ENCODE measurements around the gene IRF2BP2. TPM values are rescaled to one million over a fixed set of nuclear protein-coding genes. Genes with fewer than 3 reads are reported as not detected.

Gene IRF2BP2
- total and polyA plus RNA-seq, 2 of the 13 experiments (the other 11 are each of a cell fraction or from before 2014, with no cell fraction given), result 140 to 147 TPM

DNA sequence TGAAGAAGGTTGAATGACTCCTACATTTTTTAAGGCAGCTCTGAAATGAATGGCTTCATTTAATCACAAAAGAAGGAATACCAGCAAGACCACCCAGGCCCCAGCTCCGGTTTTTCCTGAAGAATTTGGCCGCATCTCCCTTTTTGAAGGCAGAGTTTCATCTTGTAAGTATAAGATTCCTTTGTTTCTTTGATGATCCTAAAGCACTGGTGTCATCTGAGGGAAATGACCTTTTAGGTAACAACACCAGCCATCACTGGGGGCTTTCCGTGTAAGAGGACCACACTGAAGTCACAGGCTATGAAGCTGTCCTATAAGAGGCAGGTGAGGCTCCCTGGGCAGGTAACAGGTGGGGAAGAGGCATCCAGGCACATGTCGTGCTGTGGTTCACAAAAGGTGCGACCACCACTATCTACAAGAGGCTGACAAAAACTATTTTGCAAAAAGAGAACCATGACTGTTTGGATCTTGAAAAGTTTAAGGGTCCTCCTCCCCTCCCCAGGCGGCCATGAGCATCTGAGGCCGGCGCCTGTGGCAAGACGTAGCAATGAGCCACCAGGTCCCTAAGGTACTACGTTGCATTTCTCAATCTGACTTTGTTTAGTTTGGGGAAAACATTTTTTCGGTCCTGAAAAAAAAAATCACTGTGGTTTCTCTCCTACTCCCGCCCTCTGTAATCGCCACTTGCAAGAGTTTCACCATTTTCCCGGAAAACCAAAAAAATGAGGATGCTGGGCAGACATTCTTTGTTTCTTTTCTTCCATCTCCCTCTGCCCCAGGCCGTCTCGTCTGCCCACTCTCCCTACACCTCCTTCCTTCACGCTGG lies 46.3 kb upstream of the IRF2BP2 start:
- no peaks in the 10 kb centered on the region for H3K27me3 ChIP-seq (ENCODE audit: control insufficient read depth in 1 of 2, insufficient read depth in 2 of 2, low read length in 2 of 2)
- ATAC-seq (no peak), FAIRE-seq (no peak), DNase-seq (ENCODE audit: low spot score) (no peak)
- POLR2A ChIA-PET, result interaction anchor here (1.1 to 3.7 kb wide), 5 partner anchors 13 to 428 kb away, joined by 3 to 41 read pairs (median 3); partner anchors contain the start of gene IRF2BP2
- no peaks in the 10 kb centered on the region for H3K9me3 ChIP-seq (ENCODE audit: low read length)
- no peak overlapping the region for H3K4me2 ChIP-seq (ENCODE audit: low read depth, low read length)
- CTCF ChIA-PET (ENCODE audit: low intra/inter-chr PET ratio, low total read pairs), result no interaction called here
- no peaks in the 10 kb centered on the region for H3K36me3 ChIP-seq (replicated peaks in 1 of 2; ENCODE audit: control insufficient read depth in 1 of 2, insufficient read depth in 2 of 2, low read length in 2 of 2)
- in situ Hi-C loops (cut with HindIII; ENCODE audit: extremely low pct_ligation_motif_present, low pct_unique_long_range_greater_than_20kb) (no loop called here), intact Hi-C loops (cut with micrococcal nuclease; ENCODE audit: unreplicated experiment) (no loop called here)
- H3K27ac ChIP-seq (ENCODE audit: extremely low read length, insufficient read depth, low read length), result no peak overlapping the region
- peaks cover 57% of the 10 kb centered on the region for H3K4me1 ChIP-seq (ENCODE audit: insufficient read depth, low read length)
- H3K79me2 ChIP-seq (ENCODE audit: insufficient read depth, low read length), result no peaks in the 10 kb centered on the region
- no peak overlapping the region for H3K4me3 ChIP-seq (replicated peaks in 1 of 3; ENCODE audit: insufficient read depth in 1 of 3, low read depth in 2 of 3, low read length in 3 of 3)
- BruUV-seq (replicated peaks), result no TSS peak
- WGBS (ENCODE audit: low lambda C conversion rate), result 92% methylated on average over 17 of the region's 17 CpGs
- no peaks in the 10 kb centered on the region for H4K20me1 ChIP-seq (ENCODE audit: insufficient read depth, low read length)
- H3K9ac ChIP-seq (ENCODE audit: insufficient read depth, low read depth, low read length), result no peak overlapping the region
- TF ChIP-seq ZNF24 (IDR thresholded peaks at IDR 0.05) (no peak), CHD4 (IDR thresholded peaks at IDR 0.05; ENCODE audit: borderline replicate concordance, low read length) (no peak), NFKBIZ (CRISPR knock-in tag; IDR thresholded peaks at IDR 0.05) (no peak), SUZ12 (IDR thresholded peaks at IDR 0.05; ENCODE audit: low read depth, low read length) (no peak), SPEN (CRISPR knock-in tag; IDR thresholded peaks at IDR 0.05; ENCODE audit: low read depth) (no peak), TBX3 (IDR thresholded peaks at IDR 0.05; ENCODE audit: borderline replicate concordance) (no peak), TOE1 (CRISPR knock-in tag; IDR thresholded peaks at IDR 0.05) (no peak), RFX3 (CRISPR knock-in tag; IDR thresholded peaks at IDR 0.05) (no peak), FOXK2 (IDR thresholded peaks at IDR 0.05) (no peak), ZNF292 (CRISPR knock-in tag; IDR thresholded peaks at IDR 0.05; ENCODE audit: borderline replicate concordance, low read depth) (no peak)
- TF ChIP-seq, protein P1, sequence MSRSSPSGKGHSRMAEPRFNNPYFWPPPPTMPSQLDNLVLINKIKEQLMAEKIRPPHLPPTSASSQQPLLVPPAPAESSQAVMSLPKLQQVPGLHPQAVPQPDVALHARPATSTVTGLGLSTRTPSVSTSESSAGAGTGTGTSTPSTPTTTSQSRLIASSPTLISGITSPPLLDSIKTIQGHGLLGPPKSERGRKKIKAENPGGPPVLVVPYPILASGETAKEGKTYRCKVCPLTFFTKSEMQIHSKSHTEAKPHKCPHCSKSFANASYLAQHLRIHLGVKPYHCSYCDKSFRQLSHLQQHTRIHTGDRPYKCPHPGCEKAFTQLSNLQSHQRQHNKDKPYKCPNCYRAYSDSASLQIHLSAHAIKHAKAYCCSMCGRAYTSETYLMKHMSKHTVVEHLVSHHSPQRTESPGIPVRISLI (CRISPR knock-in tag; IDR thresholded peaks at IDR 0.05; ENCODE audit: borderline replicate concordance), result no peak
- TF ChIP-seq, protein P2, sequence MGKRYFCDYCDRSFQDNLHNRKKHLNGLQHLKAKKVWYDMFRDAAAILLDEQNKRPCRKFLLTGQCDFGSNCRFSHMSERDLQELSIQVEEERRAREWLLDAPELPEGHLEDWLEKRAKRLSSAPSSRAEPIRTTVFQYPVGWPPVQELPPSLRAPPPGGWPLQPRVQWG (CRISPR knock-in tag; IDR thresholded peaks at IDR 0.05; ENCODE audit: borderline replicate concordance, low read depth), result no peak
- TF ChIP-seq, protein P3, sequence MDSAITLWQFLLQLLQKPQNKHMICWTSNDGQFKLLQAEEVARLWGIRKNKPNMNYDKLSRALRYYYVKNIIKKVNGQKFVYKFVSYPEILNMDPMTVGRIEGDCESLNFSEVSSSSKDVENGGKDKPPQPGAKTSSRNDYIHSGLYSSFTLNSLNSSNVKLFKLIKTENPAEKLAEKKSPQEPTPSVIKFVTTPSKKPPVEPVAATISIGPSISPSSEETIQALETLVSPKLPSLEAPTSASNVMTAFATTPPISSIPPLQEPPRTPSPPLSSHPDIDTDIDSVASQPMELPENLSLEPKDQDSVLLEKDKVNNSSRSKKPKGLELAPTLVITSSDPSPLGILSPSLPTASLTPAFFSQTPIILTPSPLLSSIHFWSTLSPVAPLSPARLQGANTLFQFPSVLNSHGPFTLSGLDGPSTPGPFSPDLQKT (CRISPR knock-in tag; IDR thresholded peaks at IDR 0.05; ENCODE audit: borderline replicate concordance), result no peak
- no peak overlapping the region for H2AFZ ChIP-seq (ENCODE audit: low read length)

All from HepG2 (cell line).